NCI-H69 (cell line): Measurements from ENCODE around the gene TRAPPC5.

ENCODE experiments used
- DNase-seq: peaks from one replicate; lab custom pipeline; 2025; lab: John Stamatoyannopoulos, UW

The TRAPPC5 gene

DNA sequence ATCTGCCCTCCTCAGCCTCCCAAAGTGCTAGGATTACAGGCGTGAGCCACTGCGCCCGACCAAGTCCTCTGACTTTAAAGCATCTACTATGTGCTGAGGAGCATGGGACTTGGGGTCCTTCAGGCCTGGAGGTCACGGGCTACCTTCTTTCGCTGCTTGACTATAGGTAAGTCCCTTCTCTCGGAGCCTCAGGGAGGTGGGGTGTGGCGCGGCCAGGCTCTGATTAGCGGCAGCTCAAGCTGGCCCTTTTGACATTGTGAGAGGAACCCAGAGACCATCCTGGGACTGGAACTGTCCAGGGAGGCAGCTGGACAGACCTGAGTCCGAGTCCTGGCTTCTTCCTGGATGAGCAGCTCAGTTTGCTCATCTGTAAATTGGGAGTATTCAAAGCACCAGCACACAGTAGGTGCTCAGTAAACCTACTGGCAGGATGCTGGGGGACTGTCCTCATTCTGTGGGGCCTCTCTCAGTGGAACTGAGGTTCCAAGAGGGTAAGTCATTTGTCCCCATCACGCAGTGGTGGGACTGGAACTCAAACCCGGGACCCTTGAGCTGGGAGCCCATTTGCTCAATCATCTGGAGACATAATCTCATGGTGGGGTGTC is 20.5 kb downstream of the TRAPPC5 start:
- DNase-seq, result no peak

DNA sequence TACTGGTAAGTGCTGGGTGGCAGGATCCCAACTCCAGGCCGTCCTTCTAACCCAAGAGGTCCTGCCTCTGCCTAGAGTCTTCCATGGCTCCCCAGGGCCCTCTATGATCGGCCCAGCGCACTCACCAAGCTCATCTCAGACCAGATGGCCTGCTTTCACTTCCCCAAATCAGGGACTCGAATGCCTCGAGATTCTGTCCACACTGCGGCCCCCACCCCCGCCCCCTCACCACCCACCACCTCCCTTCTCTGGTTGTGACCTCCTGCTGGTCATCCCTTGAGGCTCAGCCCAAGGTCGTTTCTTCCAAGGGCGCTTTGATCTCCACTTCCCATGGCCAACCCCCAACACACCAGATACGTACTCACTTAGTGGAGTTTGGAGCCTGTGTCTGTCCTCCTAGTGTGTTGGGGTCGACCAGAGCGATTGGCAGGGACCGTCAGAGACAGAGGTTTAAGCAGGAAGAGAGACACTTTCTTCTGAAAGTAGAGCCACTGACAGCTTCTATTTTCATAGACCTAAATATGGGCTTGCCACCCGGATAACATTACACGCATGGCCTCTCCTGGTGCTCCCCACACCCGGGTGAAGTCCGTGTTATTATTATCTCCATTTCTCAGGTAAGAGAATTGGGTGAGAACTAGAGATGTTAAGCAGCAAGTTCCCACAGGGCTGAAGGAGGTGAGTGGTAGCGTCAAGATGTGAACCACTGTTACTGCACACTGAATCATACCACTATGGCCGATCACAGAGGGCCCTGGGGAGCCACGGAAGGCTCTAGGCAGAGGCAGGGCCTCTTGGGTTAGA is 21.2 kb downstream of the TRAPPC5 start, which contains the start of gene FCER2:
Gene FCER2 (minus strand): TSS at position 478 of the 804 bp plus-strand sequence. CDS start 2,371 bp downstream, outside the sequence.
- no peak for DNase-seq

DNA sequence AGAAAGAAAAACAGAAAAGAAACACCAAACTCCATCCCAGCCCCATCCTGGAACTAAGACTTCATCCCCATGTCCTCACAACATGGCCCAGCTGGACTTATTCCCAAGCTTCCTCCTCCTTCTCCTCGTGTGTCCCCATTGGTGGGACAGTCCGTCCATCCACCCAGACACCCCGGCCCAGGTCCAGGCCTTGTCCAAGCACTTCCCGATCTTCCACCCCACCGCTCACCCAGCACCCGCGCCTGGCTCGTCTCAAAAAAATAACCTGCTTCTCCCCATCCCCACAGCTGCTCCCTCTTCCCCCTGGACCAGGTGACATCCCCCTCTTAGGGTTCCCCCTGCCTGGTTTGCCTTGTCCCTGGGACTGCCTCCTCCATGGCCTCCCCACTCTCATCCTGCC is 22.7 kb downstream of the TRAPPC5 start:
- DNase-seq, result no peak

DNA sequence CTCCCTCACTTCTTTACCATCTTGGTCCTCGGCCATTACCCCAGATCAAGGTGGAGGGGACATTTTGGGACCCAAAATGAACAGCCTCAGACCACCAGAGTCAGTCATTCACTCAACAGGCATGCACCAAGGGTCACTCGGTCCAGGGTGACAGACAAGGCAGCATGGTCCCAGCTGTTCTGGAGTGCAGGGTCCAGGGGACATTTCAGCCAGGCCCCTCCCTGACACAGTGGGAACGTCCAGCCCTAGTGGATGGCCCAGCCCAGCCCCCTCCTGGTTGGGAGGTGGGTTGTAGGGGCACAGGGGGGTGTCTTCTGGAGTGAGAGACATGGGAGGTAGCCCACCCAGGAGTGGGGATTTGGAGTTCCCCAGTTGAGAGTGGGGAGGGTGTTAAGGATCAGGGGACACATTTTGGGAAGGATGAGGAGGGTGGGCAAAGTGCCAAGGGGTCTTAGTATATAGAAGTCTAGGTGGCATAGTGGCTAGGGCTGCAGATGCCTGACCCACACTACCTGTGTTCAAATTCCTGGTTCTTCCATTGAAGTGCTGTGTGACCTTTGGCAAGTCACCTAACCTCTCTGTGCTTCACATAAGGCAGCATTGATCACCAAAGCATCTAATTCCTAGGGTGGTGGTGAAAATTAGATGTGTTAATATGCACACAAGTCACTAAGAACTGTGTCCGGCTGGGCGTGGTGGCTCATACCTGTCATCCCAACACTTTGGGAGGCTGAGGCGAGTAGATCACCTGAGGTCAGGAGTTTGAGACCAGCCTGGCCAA is 23.8 kb downstream of the TRAPPC5 start:
- DNase-seq, result no peak

DNA sequence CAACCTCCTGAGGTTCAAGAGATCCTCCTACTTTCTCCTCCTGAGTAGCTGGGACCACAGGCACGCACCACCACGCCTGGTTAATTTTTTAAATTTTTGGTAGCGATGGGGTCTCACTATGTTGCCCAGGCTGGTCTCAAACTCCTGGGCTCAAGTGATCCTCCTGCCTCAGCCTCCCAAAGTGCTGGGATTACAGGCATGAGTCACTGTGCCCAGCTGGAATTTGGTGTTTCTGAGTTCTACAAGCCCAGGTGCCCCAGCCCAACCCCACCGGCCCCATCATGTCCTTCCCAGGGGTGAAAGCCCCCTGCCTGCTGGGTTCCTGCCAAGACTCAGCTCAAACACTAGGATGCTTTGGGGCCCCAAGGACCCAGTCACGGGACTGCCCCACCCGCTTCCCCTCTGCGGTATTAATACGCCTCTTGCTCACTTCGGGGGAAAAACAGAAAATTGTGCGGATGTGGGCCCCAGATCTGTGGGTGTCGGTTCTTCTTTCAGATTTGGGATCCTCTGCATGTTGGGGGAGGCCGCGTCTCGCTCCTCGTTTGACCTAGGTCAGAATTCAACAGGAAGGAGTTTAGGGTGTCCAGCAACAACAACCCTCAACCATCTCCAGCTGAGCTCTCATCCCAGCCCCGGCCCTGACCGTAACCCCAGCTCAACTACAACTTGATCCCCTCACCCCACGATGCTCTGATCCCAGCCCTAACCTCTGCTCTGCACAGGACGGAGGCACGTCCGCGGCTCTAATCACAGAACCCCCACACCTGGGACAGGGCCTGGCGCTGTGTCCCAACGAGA is 25.0 kb downstream of the TRAPPC5 start:
- no peak for DNase-seq

DNA sequence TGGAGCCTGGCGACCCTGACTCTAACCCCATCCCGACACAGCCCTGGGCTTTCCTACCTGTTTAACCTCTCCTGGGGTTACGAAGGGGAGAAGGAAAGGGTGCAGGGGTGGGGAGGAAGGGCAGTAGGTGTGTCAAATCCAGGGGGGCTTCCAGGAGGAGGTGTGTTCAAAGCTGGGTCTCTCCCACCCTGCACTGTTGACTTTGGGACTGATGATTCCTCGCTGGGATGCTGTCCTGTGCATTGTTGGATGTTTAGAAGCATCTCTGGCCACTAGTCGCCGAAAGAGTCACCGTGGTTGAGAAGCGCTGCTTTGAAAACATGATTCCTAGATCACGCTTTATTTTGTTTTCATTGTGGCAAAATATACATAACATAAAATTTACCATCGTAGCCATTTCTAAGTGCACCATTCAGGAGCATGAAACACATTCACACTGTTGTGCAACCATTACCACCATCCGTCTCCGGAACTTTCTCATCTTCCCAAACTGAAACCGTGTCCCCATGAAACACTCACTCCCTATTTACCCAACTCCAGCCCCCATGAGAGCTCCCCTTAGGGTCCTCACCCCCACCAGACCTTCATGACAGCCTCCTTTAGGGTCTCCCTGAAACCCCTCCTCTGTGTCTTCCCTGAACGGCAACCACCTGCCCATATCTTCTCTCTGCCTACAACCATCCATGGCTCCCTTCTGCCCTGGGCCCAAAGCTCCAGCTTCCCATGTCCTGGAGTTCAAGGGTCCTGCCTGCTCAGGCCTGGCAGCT is 25.7 kb downstream of the TRAPPC5 start:
- no peak for DNase-seq

DNA sequence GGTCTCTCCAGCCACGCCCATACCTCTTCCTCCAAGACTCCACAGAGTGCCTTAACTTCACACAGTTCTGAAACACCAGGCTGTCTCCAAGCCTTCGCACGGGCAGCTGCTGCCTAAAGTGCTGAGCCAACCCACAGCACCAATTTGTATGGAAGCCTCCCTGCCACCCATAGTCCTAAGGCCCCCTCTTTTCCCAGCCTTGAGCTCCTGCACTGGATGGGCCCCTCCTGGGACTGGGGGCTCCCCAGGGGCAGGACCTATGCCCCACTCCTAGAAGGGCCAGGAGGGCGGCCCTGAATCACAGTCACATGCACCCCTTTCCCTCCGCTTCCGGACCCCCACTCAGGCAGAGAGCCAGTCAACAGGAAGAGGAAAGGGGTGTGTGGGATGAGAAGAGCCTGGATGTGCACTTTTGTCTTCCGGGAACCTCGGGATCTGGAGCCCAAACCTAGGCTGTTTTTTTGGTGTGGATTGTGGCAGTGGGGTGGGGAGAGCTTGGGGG is 26.4 kb downstream of the TRAPPC5 start:
- no peak for DNase-seq

DNA sequence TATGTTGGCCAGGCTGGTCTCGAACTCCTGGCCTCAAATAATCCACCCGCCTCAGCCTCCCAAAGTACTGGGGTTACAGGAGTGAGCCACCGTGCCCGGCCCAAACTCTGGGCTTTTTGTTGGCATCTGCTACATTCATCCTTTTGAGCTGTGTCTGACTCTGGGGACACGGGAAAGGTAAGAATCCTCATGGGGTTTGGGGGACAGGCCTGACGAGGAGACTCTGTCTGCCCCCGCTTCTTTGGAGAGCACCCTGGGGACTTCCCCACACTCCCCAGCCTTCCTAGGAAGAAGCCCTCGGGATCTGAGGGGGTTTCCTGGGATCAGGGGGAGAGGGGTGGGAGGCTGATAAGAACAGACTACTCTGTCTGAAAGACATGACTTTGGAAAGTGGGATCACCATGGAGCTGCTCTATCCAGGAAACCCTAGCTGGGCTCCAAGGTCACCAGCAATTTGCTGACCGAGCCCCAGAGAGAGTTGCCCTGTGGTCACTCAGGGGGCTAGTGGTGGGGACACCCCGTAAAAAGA is 29.4 kb downstream of the TRAPPC5 start:
- no peak for DNase-seq

DNA sequence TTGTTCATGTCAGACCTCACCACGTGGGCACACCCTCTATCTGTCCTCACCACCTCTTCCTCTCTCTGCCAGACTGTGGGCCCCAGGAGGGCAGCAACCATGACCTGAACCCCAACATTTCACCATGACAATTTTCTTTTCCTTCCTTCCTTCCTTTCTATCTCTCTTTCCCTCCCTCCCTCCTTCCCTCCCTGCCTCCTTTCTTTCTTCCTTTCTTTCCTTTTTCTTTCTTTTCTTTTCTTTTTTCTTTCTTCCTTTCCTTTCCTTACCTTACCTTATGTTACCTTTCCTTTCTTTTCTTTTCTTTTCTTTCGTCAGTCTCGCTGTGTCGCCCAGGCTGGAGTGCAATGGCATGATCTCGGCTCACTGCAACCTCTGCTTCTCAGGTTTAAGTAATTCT is 30.0 kb downstream of the TRAPPC5 start:
- DNase-seq, result no peak

DNA sequence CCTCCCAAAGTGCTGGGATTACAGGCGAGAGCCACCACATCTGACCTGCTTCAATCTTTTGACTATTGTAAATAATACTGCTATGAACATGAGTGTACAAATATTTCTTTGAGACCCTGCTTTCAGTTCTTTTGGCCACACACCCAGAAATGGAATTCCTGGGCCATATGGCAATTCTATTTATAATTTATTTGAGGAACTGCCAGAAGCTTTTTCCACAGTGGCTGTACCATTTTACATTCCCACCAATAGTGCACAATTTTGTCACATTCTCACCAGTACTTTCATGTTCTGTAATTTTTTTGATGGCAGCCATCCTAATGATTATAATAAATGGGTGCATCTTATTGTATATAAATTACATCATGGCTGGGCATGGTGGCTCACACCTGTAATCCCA is 35.0 kb downstream of the TRAPPC5 start:
- DNase-seq, result no peak

DNA sequence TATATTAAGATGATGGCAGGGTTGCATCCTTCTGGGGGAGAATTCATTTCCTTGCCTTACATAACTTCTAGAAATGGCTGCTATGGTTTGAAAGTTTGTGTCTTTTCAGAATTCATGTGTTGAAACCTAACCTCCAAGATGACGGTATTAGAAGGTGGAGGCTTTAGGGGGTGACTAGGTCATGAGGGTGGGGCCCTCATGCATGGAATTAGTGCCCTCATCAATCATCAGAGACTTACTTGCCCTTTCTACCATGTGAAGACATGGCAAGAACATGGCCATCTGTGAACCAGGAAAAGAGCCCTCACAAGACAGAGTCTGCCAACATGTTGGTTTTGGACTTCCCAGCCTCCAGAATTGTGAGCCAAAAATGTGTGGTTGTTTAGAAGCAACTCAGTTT is 36.1 kb downstream of the TRAPPC5 start:
- no peak for DNase-seq

DNA sequence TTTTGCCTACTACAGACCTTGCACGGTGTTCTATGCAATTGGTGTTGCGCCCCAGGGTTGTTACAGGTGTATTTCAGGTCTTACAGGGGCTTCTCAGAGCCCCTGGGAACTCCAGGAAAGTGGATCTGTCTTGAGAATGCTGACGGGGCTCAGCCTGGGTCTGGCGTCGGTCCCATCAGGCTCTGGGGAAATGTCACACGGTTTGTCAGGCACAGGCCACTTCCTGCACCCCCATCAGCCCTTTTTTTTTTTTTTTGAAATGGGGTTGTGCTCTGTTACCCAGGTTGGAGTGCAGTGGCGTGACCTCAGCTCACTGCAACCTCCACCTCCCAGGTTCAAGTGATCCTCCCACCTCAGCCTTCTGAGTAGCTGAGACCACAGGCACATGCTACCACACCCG is 38.0 kb downstream of the TRAPPC5 start:
- DNase-seq, result no peak

DNA sequence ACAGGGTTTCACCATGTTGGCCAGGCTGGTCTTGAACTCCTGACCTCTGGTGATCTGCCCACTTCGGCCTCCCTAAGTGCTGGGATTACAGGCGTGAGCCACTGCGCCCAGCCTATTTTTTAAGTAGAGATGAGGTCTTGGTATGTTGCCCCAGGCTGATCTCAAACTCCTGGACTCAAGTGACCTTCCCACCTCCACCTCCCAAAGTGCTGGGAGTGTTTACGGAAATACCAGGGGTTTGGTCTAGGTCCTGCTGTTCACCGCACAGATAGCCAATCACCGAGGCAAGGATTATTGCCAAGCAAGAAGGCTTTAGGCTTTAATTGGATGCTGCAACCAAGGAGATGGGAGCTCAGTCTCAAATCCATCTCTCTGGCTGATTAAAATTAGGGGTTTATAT is 39.7 kb downstream of the TRAPPC5 start:
- peak; percentile 13 for DNase-seq

DNA sequence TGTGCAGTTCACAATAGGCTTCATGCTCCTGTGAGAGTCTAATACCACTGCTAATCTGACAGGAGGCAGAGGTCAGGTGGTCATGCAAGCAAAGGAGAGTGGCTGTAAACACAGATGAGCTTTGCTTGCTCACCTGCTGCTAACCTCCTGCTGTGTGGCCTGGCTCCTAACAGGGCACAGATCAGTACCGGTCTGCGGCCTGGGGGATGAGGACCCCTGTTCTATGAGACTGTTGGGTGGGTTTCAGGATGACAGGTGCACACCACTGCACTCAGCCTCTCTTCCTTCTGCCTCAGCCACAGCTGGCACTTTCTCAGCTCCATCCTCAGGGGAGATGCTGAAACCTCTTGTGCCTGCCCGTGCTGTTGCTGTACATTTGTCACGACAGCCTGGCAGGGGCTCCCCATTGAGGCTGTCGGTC is 41.6 kb downstream of the TRAPPC5 start:
- peak; percentile 61 for DNase-seq

DNA sequence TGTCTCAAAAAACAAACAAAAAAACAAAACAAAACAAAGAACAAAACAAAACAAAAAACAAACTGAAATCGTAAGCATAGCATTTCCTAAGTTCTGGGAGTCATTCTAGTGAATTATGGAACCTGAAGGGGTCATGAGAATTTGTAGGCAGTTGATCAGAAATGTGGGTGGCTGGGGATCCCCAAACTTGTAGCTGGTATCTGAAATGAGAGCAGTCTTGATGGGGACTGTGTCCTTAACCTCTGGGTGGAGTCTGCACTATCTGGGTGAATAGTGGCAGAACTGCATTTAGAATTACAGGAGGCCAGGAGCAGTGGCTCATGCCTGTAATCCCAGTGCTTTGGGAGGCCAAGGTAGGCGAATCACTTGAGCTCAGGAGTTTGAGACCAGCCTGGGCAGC is 45.2 kb downstream of the TRAPPC5 start:
- no peak for DNase-seq

DNA sequence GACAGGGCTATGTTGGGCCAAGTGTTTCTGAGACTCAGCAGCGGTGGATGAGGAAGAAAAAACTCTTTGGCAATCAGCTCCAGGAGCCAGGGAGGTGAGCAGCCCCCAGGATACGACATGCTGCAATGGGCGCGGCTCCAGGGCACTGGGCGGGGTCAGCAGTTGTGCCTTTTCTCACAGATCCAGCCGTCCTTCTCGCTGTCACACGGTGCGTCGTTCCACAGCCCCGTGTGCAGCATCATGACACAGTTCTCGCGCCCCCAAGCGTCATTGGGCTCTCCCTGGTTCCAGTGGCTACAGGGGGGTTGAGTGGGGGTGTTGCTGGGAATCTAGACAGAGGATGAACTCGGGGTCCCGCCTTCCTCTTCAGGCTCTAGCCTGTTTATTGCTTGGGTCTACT is 48.6 kb downstream of the TRAPPC5 start:
- peak; percentile 25 for DNase-seq

DNA sequence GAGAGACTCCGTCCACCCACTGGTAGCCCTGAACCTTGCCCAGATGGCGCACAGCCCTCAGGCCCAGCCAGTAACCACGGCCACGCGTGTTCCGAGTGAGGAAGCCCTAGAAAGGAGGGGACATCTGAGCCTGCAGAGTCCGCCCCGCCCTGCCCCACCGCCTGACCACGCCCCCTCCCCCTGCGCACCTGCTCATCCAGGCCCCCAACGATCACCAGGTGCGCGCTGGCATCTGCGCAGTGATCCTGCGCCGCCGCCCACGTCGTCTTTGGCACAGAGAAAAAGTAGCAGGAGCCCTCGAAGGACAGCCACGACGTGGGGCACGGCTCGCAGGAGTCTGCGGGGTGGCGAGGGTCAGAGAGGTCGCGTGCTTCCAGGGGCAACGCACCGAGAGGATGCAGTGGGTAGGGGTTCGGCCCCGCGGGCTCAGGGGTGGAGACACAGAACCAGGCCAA is 49.2 kb downstream of the TRAPPC5 start:
- peak; percentile 61 for DNase-seq

DNA sequence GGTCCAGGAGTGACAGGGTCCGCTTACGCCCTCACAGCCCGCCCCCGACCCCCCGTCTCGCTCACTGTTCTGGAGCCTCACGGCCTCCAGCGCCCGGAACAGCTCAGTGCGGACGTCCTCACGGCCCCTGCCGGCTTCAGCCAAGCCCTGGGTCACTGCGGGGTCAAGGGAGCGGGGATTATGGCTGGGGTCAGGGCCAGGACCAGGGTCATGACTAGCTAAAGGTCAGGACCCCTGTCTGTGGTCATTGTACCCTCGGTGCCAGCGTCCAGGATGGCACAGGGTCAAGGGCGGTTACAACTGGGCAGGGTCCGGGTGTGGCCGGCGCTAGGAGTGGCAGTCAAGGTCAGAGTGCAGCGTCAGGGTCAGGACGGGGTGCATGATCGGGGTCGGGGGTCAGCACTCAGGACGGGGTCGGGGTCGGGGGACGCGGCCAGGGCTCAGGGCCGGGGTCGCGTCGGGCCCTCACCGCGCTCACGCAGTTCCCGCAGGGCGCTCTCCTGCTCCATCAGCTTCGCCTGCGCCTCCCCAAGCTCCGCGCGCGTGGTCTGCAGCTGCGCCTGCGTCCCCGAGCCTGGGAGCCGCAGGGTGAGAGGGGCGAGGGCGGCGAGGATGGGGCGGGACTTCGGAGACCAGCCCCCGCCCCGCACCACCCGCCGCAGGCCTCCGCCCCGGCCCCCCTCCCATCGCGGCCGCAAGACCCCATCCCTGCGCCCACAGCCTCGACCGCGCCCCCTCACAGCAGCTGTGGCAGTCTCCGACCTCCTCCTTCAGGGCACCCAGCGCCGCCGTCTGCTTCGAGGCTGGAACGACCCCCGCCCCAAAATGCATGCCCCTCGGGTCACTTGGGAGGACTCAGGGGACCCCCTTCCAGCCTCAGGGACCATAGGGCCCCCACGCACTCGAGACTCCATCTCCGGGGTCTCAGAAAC is 49.9 kb downstream of the TRAPPC5 start:
- no peak for DNase-seq

DNA sequence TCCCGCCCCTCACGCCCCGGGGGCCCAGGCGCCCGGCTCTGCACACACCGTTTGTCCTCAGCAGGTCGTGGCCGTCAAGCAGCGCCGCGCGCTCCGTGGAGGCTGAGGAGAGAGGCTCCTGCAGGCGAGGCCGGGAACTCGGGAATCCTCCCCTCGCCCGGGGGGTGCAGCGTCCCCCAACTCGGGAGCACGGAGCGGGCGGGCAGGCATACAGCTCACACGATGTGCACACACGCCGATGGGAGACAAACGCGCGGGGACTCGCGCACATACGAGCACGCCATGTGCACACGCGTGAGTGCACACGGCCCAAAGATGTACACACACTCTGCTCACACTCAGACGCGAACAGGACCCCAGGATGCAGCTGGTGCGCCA is 50.6 kb downstream of the TRAPPC5 start:
- no peak for DNase-seq

DNA sequence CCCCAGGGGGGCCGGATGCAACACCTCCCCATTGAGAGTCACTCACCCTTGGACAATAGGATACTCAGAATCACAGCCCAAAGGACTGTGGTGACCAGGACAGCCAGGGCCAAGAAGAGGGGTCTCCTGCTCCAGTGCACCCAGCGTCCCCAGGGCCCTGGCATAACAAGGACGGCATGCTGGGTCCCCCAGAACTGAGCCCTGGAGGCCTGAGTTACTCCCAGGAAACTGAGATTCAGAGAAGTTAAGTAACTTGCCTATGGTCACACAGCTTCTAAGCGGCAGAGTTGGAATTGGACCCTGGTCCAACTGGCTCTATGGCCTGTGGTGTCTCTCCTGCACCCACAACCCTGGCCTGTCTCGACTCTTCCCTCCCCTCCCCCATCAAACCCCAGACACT is 51.0 kb downstream of the TRAPPC5 start:
- no peak for DNase-seq
